NCI-H526 treated with DMSO at 0.1 percent for 48 hours (cell line): Measurements from ENCODE around the gene IL1A.
A peak's percentile ranks its signal among the peaks of the same experiment; 100 is the strongest.

Experiments
- DNase-seq: peaks from one replicate; lab custom pipeline; 2025; lab: John Stamatoyannopoulos, UW

IL1A gene

DNA sequence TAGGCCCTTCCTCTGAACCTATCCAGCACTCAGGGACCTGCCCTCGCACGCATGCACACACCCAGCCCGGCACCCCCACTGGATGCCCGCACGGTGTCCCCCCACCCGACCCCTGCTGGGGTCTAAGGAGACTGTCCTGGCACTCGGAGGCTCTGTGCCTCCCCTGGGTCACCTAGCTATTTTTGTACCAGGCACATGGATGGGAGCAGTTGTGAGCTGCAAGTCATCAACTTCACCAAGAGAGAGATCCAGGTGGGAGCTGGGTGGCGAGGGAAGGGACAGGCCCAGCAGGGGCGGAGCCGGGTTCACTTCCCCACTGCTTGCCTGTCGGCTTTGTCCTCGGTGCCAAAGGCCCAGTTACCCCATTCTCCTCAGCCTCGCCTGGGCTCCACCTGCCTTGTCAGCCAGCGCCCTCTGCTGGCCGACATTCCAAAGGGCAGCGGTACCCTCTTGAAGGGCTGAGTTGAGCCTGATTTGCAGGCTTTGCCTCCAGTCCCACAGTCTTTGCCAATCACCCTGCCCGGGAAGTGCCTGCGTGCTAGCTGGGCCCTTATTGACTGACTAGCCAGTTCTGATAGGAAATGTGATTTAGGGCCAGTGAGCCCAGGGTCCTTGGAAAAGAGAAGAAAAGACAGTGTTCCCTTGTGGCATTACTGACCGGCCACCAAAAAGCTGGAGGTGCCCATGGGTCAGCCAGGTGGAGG lies 57.7 kb downstream of the IL1A start:
- DNase-seq, result peak; percentile 68

DNA sequence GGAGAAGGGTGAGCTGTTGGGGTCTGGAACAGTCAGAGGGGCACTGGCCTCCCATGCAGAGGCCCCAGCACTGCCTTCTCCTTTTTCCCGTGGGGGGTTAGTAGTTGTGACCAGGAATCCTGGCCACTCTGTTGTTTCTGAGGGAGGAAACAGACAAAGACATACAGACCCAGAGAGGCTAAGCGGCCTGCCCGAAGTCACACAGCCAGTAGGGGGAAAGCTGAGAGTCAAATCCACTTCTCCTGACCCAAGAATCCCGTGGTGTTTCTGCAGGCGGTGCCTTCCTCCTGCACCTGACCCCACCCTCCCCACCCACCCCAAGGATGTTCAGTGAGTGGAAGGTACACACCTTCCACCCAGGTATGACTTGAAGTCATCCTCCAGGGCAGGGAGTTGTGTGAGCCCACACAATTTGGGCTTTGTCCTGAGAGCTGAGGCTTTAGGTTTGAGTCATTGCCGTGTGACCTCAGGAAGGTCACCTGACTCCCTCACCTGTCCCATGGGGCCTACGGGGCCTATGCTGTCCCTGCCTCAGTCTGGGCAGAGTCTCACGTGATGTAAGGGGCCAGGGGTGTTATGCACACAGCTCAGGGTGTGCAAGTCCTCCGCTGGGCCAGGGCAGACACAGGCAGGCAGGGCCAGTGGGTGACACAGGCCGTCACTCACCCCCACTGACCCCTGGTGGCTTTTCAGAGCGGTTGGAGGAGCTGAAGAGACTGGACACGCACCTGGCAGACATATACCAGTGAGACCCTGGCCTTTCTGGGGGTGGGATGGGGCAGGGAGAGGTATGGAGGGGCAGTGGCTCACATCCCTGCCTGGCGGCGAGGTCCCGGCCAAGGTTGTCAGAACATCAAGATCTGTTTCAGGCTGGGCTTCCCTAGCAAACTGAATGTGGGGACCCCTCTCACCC lies 58.5 kb downstream of the IL1A start:
- DNase-seq, result no peak

GRCh38 chr2:112724591-112725525 lies 59.4 kb downstream of the IL1A start:
- DNase-seq, result peak; percentile 1

DNA sequence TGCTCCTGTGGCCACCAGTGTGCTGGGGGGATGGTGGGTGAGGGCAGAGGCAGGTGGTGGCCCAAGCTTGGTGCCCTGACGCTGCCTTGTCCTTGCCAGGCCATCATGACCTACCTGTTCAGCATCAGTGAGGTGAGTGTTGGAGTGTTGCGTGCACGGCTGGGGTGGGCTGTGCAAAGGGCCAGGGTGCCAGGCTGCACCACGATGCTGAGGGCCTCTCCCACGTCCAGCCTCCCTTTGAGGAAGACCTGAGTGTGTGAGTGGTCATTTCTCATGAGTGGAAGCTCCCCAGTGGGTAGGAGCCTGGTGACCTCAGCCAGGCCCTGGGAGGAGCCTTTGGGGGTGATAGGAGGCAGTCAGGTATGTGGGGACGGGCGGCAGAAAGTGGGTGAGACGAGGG lies 60.3 kb downstream of the IL1A start:
- no peak for DNase-seq
